ENCODE results near the gene POU4F2.

GRCh38 chr4:146638333-146638785 is 334 bp upstream of the POU4F2 start:
- TF ChIP-seq CTCF (conservative IDR thresholded peaks at IDR 0.05) (no peak), ZFX (IDR thresholded peaks at IDR 0.05) (no peak)
